Measurements from ENCODE around the gene MKRN2OS. TPM values are rescaled to one million over a fixed set of nuclear protein-coding genes. Genes with fewer than 3 reads are reported as not detected.

Gene MKRN2OS
- total RNA-seq, 1 donor from 2014 or later, result not detected

DNA sequence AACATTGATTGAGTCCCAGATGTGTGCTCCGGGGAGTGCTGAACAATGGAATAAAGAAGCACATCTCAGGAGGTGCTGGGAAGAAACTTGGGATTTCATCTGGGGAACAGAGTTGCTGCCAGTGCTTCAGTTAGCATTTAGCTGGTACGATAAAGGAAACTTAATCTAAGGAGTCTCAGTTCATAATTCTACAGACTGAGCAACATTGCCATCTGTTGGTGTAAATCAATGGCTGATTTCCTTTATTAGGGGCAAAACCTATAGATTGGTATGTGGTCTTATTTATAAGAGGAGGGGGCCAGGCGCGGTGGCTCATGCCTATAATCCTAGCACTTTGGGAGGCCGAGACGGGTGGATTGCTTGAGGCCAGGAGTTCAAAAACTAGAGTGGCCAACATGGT, 8.9 kb downstream of the MKRN2OS start:
- Mint-ChIP-seq H3K9me3 (ENCODE audit: low read depth) (no peaks in the 10 kb centered on the region), H3K4me3 (ENCODE audit: unreplicated experiment) (no peak overlapping the region), H3K36me3 (ENCODE audit: low read depth) (peaks cover 6% of the 10 kb centered on the region), H3K4me1 (ENCODE audit: low read depth) (no peaks in the 10 kb centered on the region), H3K27me3 (ENCODE audit: low read depth) (no peaks in the 10 kb centered on the region), H3K27ac (ENCODE audit: unreplicated experiment) (no peak overlapping the region)
- TF ChIP-seq, protein P1, sequence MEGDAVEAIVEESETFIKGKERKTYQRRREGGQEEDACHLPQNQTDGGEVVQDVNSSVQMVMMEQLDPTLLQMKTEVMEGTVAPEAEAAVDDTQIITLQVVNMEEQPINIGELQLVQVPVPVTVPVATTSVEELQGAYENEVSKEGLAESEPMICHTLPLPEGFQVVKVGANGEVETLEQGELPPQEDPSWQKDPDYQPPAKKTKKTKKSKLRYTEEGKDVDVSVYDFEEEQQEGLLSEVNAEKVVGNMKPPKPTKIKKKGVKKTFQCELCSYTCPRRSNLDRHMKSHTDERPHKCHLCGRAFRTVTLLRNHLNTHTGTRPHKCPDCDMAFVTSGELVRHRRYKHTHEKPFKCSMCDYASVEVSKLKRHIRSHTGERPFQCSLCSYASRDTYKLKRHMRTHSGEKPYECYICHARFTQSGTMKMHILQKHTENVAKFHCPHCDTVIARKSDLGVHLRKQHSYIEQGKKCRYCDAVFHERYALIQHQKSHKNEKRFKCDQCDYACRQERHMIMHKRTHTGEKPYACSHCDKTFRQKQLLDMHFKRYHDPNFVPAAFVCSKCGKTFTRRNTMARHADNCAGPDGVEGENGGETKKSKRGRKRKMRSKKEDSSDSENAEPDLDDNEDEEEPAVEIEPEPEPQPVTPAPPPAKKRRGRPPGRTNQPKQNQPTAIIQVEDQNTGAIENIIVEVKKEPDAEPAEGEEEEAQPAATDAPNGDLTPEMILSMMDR (IDR thresholded peaks at IDR 0.05), result peak; percentile 74
- no peak for DNase-seq (ENCODE audit: low spot score)

DNA sequence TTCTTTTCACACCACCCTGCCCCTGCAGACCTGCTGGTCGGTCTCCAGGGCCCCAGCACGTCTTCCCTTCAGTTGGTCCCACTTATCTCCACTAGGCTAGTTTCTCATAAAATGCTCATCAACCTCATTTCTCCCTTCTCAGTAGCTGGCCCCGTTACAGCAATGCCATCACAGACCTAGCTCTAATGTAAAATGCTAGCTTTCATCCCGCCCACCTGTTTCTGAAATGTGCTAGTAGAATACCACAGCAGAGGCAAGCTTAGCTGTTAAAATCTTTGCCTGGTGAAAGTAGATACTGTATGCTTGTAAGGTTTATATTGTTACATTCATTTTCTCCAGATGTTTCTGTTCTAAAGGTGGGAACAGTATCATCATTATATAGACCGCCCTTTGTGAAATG, 13.1 kb downstream of the MKRN2OS start:
- H3K27ac Mint-ChIP-seq (ENCODE audit: unreplicated experiment), result no peak overlapping the region
- no peaks in the 10 kb centered on the region for H3K27me3 Mint-ChIP-seq (ENCODE audit: low read depth)
- H3K4me1 Mint-ChIP-seq (ENCODE audit: low read depth), result no peaks in the 10 kb centered on the region
- peaks cover 11% of the 10 kb centered on the region for H3K36me3 Mint-ChIP-seq (ENCODE audit: low read depth)
- TF ChIP-seq, protein P1 (IDR thresholded peaks at IDR 0.05), result no peak
- DNase-seq (ENCODE audit: low spot score), result no peak
- H3K9me3 Mint-ChIP-seq (ENCODE audit: low read depth), result no peaks in the 10 kb centered on the region
- H3K4me3 Mint-ChIP-seq (ENCODE audit: unreplicated experiment), result no peak overlapping the region

GRCh38 chr3:12527757-12528143, 17.5 kb downstream of the MKRN2OS start:
- Mint-ChIP-seq H3K4me3 (ENCODE audit: unreplicated experiment) (no peak overlapping the region), H3K36me3 (ENCODE audit: low read depth) (peaks cover 14% of the 10 kb centered on the region), H3K27ac (ENCODE audit: unreplicated experiment) (no peak overlapping the region), H3K4me1 (ENCODE audit: low read depth) (no peaks in the 10 kb centered on the region), H3K27me3 (ENCODE audit: low read depth) (no peaks in the 10 kb centered on the region), H3K9me3 (ENCODE audit: low read depth) (no peaks in the 10 kb centered on the region)
- no peak for DNase-seq (ENCODE audit: low spot score)
- TF ChIP-seq, protein P1 (IDR thresholded peaks at IDR 0.05), result no peak

DNA sequence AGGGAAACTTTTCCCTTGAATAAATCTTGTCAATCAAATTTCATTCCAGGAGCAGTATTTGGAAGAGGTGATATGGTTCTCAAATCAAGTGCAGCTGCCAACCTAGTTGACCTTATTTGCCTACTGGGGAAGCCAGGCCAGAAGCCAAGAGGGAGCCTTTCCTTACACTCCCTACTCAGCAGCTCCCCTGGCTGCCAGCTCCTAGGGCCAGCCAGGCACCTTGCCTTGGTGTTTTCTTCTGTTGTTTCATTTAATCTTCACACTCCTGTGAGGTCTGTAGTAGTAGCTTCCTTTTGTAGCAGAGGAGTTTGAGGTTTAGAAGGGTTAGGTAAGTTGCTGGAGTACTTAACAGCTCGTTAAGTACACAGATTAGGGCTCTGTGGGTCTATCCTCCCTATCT, 22.6 kb downstream of the MKRN2OS start:
- Mint-ChIP-seq H3K9me3 (ENCODE audit: low read depth) (peaks cover 2% of the 10 kb centered on the region), H3K36me3 (ENCODE audit: low read depth) (peaks cover 7% of the 10 kb centered on the region), H3K27me3 (ENCODE audit: low read depth) (no peaks in the 10 kb centered on the region), H3K27ac (ENCODE audit: unreplicated experiment) (no peak overlapping the region), H3K4me1 (ENCODE audit: low read depth) (no peaks in the 10 kb centered on the region), H3K4me3 (ENCODE audit: unreplicated experiment) (no peak overlapping the region)
- TF ChIP-seq, protein P1 (IDR thresholded peaks at IDR 0.05), result no peak
- DNase-seq (ENCODE audit: low spot score), result no peak

DNA sequence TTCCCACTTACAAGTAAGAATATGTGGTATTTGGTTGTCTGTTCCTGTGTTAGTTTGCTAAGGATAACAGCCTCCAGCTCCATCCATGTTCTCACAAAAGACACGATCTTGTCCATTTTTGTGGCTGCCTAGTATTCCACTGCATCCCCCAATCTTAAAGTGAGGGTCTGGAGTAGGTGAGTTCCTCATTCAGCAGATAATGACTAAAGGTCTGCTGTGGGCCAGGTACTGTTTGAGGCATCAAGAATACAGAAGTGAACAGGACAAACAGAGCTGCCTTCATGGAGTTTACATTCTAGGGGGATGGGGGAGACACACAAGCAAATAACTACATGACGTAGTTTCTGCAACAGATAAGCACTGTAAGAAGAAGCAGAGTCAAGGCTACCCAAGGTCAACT, 24.3 kb downstream of the MKRN2OS start:
- no peaks in the 10 kb centered on the region for H3K27me3 Mint-ChIP-seq (ENCODE audit: low read depth)
- H3K9me3 Mint-ChIP-seq (ENCODE audit: low read depth), result peaks cover 2% of the 10 kb centered on the region
- TF ChIP-seq, protein P1 (IDR thresholded peaks at IDR 0.05), result no peak
- peaks cover 5% of the 10 kb centered on the region for H3K36me3 Mint-ChIP-seq (ENCODE audit: low read depth)
- no peaks in the 10 kb centered on the region for H3K4me1 Mint-ChIP-seq (ENCODE audit: low read depth)
- no peak overlapping the region for H3K27ac Mint-ChIP-seq (ENCODE audit: unreplicated experiment)
- no peak for DNase-seq (ENCODE audit: low spot score)
- no peak overlapping the region for H3K4me3 Mint-ChIP-seq (ENCODE audit: unreplicated experiment)

All from chondrocyte (in vitro differentiated cells).